Measurements from ENCODE around the gene CPPED1.
"Not testable (repeated sequence)": the region's sequence is repeated elsewhere in the genome, so short reads cannot be mapped to it uniquely, and the experiment has no call there.

Gene CPPED1

GRCh38 chr16:12813321-12813720 is 9.6 kb upstream of the CPPED1 start:
- H3K27me3 Mint-ChIP-seq, ATAC-seq: not testable (repeated sequence)
- H3K9me3 Mint-ChIP-seq: peaks cover 6 to 13% of the 10 kb centered on the region in 2 donors

GRCh38 chr16:12811441-12812383 is 8.0 kb upstream of the CPPED1 start:
- DNase-seq (no peak), ATAC-seq (no peak)
- Mint-ChIP-seq H3K4me3 (no peak overlapping the region), H3K27me3 (no peaks in the 10 kb centered on the region), H3K27ac (no peak overlapping the region), H3K4me1 (peaks cover 12% of the 10 kb centered on the region), H3K9me3 (peaks cover 6 to 13% of the 10 kb centered on the region in 2 donors)

More at GRCh38 chr16:12813321-12813720, 9.6 kb upstream of the CPPED1 start:
- not testable (repeated sequence) for DNase-seq, H3K4me3 Mint-ChIP-seq, H3K27ac Mint-ChIP-seq
- peaks cover 12% of the 10 kb centered on the region for H3K4me1 Mint-ChIP-seq

- Mint-ChIP-seq H3K27me3 (no peaks in the 10 kb centered on the region), H3K4me3 (peak overlapping the region in 1 of 2 donors; percentile 31), H3K4me1 (peaks cover 45% of the 10 kb centered on the region), H3K27ac (no peak overlapping the region), H3K9me3 (peaks cover under 1 to 5% of the 10 kb centered on the region in 2 donors)
- ATAC-seq: no peak
- DNase-seq: no peak
Observed at GRCh38 chr16:12805066-12805465, 1.4 kb upstream of the CPPED1 start.

- DNase-seq (no peak), ATAC-seq (no peak)
- Mint-ChIP-seq H3K27me3 (no peaks in the 10 kb centered on the region), H3K9me3 (no peaks in the 10 kb centered on the region), H3K4me1 (peaks cover 51% of the 10 kb centered on the region), H3K27ac (peak overlapping the region in 1 of 2 donors; percentile 33), H3K4me3 (peak overlapping the region; percentile 94 to 95)
Observed at GRCh38 chr16:12804395-12804794, 708 bp upstream of the CPPED1 start.

- ATAC-seq (no peak), DNase-seq (peak in 1 of 2 donors; percentile 10)
- peak overlapping the region; percentile 96 to 97 for H3K27ac Mint-ChIP-seq
- no peaks in the 10 kb centered on the region for H3K27me3 Mint-ChIP-seq
- H3K4me3 Mint-ChIP-seq: peak overlapping the region; percentile 94 to 95
- peaks cover 55% of the 10 kb centered on the region for H3K4me1 Mint-ChIP-seq
- H3K9me3 Mint-ChIP-seq: no peaks in the 10 kb centered on the region
Observed at GRCh38 chr16:12802661-12803060, 1.0 kb downstream of the CPPED1 start.

GRCh38 chr16:12802048-12802447 is 1.6 kb downstream of the CPPED1 start:
- no peaks in the 10 kb centered on the region for H3K9me3 Mint-ChIP-seq
- peak overlapping the region; percentile 94 to 95 for H3K4me3 Mint-ChIP-seq
- H3K4me1 Mint-ChIP-seq: peaks cover 58% of the 10 kb centered on the region
- DNase-seq: no peak
- ATAC-seq: no peak
- no peaks in the 10 kb centered on the region for H3K27me3 Mint-ChIP-seq
- H3K27ac Mint-ChIP-seq: peak overlapping the region; percentile 63 to 71

GRCh38 chr16:12801511-12802042 is 2.1 kb downstream of the CPPED1 start:
- no peaks in the 10 kb centered on the region for H3K27me3 Mint-ChIP-seq
- ATAC-seq (no peak), DNase-seq (peak in 1 of 2 donors; percentile 47)
- peaks cover 63% of the 10 kb centered on the region for H3K4me1 Mint-ChIP-seq
- peak overlapping the region; percentile 94 to 95 for H3K4me3 Mint-ChIP-seq
- no peaks in the 10 kb centered on the region for H3K9me3 Mint-ChIP-seq
- H3K27ac Mint-ChIP-seq: peak overlapping the region; percentile 63 to 71

GRCh38 chr16:12800817-12801216 is 2.9 kb downstream of the CPPED1 start:
- Mint-ChIP-seq H3K4me1 (peaks cover 65% of the 10 kb centered on the region), H3K27ac (no peak overlapping the region), H3K9me3 (no peaks in the 10 kb centered on the region), H3K4me3 (no peak overlapping the region), H3K27me3 (no peaks in the 10 kb centered on the region)
- no peak for ATAC-seq
- DNase-seq: no peak

- not testable (repeated sequence) for H3K4me3 Mint-ChIP-seq, H3K9me3 Mint-ChIP-seq, ATAC-seq, DNase-seq, H3K27me3 Mint-ChIP-seq
- peaks cover 65% of the 10 kb centered on the region for H3K4me1 Mint-ChIP-seq
- H3K27ac Mint-ChIP-seq: peak overlapping the region in 1 of 2 donors; percentile 24
Observed at GRCh38 chr16:12799996-12800395, 3.7 kb downstream of the CPPED1 start.

GRCh38 chr16:12798846-12799245 is 4.8 kb downstream of the CPPED1 start:
- H3K27ac Mint-ChIP-seq: no peak overlapping the region
- no peak for DNase-seq
- H3K9me3 Mint-ChIP-seq: no peaks in the 10 kb centered on the region
- ATAC-seq: no peak
- no peaks in the 10 kb centered on the region for H3K27me3 Mint-ChIP-seq
- H3K4me3 Mint-ChIP-seq: no peak overlapping the region
- H3K4me1 Mint-ChIP-seq: peaks cover 56% of the 10 kb centered on the region

GRCh38 chr16:12798171-12798570 is 5.5 kb downstream of the CPPED1 start:
- ATAC-seq (no peak), DNase-seq (no peak)
- Mint-ChIP-seq H3K4me3 (no peak overlapping the region), H3K27me3 (no peaks in the 10 kb centered on the region), H3K4me1 (peaks cover 51% of the 10 kb centered on the region), H3K27ac (no peak overlapping the region), H3K9me3 (peaks cover 0 to 2% of the 10 kb centered on the region in 2 donors)

- ATAC-seq (no peak), DNase-seq (no peak)
- H3K27me3 Mint-ChIP-seq: no peaks in the 10 kb centered on the region
- H3K9me3 Mint-ChIP-seq: peaks cover 8 to 13% of the 10 kb centered on the region in 2 donors
- no peak overlapping the region for H3K4me3 Mint-ChIP-seq
- no peak overlapping the region for H3K27ac Mint-ChIP-seq
- peaks cover 34% of the 10 kb centered on the region for H3K4me1 Mint-ChIP-seq
Observed at GRCh38 chr16:12796498-12796897, 7.2 kb downstream of the CPPED1 start.

GRCh38 chr16:12794486-12795387 is 8.9 kb downstream of the CPPED1 start:
- Mint-ChIP-seq H3K9me3 (peaks cover 8 to 18% of the 10 kb centered on the region in 2 donors), H3K27me3 (no peaks in the 10 kb centered on the region), H3K4me3 (no peak overlapping the region), H3K4me1 (peaks cover 17% of the 10 kb centered on the region), H3K27ac (no peak overlapping the region)
- DNase-seq (no peak), ATAC-seq (no peak)

- no peak overlapping the region for H3K4me3 Mint-ChIP-seq
- ATAC-seq: no peak
- H3K27ac Mint-ChIP-seq: no peak overlapping the region
- peaks cover 8 to 18% of the 10 kb centered on the region in 2 donors for H3K9me3 Mint-ChIP-seq
- DNase-seq: no peak
- H3K4me1 Mint-ChIP-seq: peaks cover 14% of the 10 kb centered on the region
- no peaks in the 10 kb centered on the region for H3K27me3 Mint-ChIP-seq
Observed at GRCh38 chr16:12793865-12794240, 9.8 kb downstream of the CPPED1 start.

- ATAC-seq (no peak), DNase-seq (no peak)
- Mint-ChIP-seq H3K27ac (no peak overlapping the region), H3K4me3 (no peak overlapping the region), H3K4me1 (peaks cover 14% of the 10 kb centered on the region), H3K27me3 (no peaks in the 10 kb centered on the region), H3K9me3 (peaks cover 8 to 18% of the 10 kb centered on the region in 2 donors)
Observed at GRCh38 chr16:12793120-12793864, 10.4 kb downstream of the CPPED1 start.
